GM21381 (cell line): ENCODE measurements around the gene OR2M2.

ENCODE experiments used
- ATAC-seq: cut with Tn5 transposase; IDR thresholded peaks from one replicate; pipeline ENCODE4 v1.9.1; 2021; ENCODE audit warnings: mild to moderate bottlenecking, moderate library complexity; ENCODE audit not compliant: unreplicated experiment

Gene OR2M2

GRCh38 chr1:248174521-248174920 lies at the start of gene OR2M2:
OR2M2 (plus strand) TSS chr1:248174821; CDS start chr1:248179986, 5,165 bp downstream.
- ATAC-seq, result no peak

- ATAC-seq, result no peak
Measured at GRCh38 chr1:248127653-248128052, 47.0 kb upstream of the OR2M2 start.

GRCh38 chr1:248136811-248137210 lies 37.8 kb upstream of the OR2M2 start:
- no peak for ATAC-seq

GRCh38 chr1:248140846-248141245 lies 33.8 kb upstream of the OR2M2 start:
- no peak for ATAC-seq

GRCh38 chr1:248143311-248143710 lies 31.3 kb upstream of the OR2M2 start:
- ATAC-seq, result no peak

GRCh38 chr1:248144513-248145198 lies 30.0 kb upstream of the OR2M2 start, which contains the start of gene OR2M5:
OR2M5 (plus strand) TSS chr1:248145148; CDS start chr1:248145148, 0 bp downstream.
- no peak for ATAC-seq

- ATAC-seq, result no peak
Measured at GRCh38 chr1:248152056-248152827, 22.4 kb upstream of the OR2M2 start.

GRCh38 chr1:248155927-248156326 lies 18.7 kb upstream of the OR2M2 start:
- no peak for ATAC-seq

- no peak for ATAC-seq
Measured at GRCh38 chr1:248158758-248159157, 15.9 kb upstream of the OR2M2 start.

GRCh38 chr1:248164031-248164430 lies 10.6 kb upstream of the OR2M2 start:
- ATAC-seq, result no peak

- ATAC-seq, result no peak
Measured at GRCh38 chr1:248165186-248165585, 9.4 kb upstream of the OR2M2 start.

GRCh38 chr1:248183996-248184395 lies 9.4 kb downstream of the OR2M2 start:
- ATAC-seq, result no peak

- ATAC-seq, result no peak
Measured at GRCh38 chr1:248187363-248187762, 12.7 kb downstream of the OR2M2 start.

- ATAC-seq, result no peak
Measured at GRCh38 chr1:248189026-248189425, 14.4 kb downstream of the OR2M2 start.

- no peak for ATAC-seq
Measured at GRCh38 chr1:248194117-248194516, 19.5 kb downstream of the OR2M2 start.

- ATAC-seq, result no peak
Measured at GRCh38 chr1:248196965-248197364, 22.3 kb downstream of the OR2M2 start, which contains the start of gene OR2M3. OR2M3 (plus strand) TSS chr1:248197265; CDS start chr1:248203068, 5,803 bp downstream.

GRCh38 chr1:248215880-248216279 lies 41.3 kb downstream of the OR2M2 start:
- ATAC-seq, result no peak

- no peak for ATAC-seq
Measured at GRCh38 chr1:248225537-248225936, 50.9 kb downstream of the OR2M2 start.

- no peak for ATAC-seq
Measured at GRCh38 chr1:248229360-248229908, 54.8 kb downstream of the OR2M2 start.
